ENCODE measurements around the gene CPLX3. TPM values are rescaled to one million over a fixed set of nuclear protein-coding genes. Genes with fewer than 3 reads are reported as not detected.

CPLX3 gene
- total and polyA plus RNA-seq, 12 donors = 0.11 to 24.1 (median 0.94) TPM; not detected in 2

DNA sequence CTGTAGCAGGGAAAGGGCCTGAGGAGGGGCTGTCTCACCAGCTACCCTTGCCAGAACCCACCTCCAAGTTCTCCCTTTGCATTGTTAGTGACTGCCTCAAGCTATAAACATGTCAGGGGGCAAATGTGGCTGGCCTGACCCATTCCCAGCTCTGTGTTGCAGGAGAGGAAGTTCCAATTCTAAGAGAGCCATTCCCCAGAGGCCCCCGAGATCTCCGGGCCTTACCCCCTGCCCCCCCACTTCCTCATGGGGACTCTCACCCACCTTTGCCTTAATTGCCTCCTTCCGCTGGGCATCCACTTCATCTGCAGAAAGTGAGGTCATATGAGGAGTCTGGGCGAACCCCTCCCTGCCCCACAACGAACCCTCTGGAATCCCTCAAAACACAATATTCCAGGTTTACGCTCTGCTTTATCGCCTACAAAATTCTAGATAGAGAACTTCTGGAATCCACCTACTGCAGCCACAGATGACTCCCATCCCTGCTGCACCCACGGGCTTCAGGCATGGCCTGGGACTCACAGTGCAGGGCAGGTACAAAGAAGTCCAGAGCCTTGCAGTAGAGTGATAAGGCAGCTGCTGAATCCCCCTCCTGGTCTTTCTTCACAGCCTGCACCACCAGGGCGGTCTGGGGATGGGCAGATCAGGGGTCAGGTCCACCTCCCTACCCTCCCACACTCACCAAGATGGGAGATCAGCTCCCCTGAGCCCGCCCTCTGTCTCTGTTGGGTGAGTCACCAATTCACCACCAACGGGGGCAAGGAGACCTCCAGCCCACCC, 12.5 kb downstream of the CPLX3 start:
- no peak for TF ChIP-seq CTCF (IDR thresholded peaks at IDR 0.05)
- TF ChIP-seq POLR2A (IDR thresholded peaks at IDR 0.05) = no peak
- Histone ChIP-seq H3K27me3 (no peaks in the 10 kb centered on the region), H3K36me3 (replicated peaks in 1 of 2) (peaks cover 0 to 6% of the 10 kb centered on the region in 2 donors), H3K4me1 (replicated peaks in 1 of 2) (peaks cover 17 to 25% of the 10 kb centered on the region in 2 donors), H3K27ac (no peak overlapping the region), H3K4me3 (no peak overlapping the region), H3K9me3 (replicated peaks in 1 of 3) (no peaks in the 10 kb centered on the region)
- DNase-seq = no peak
- intact Hi-C loops (cut with DNase I) = loop anchor here (5.0 kb wide), 2 partner anchors 62 to 67 kb away; no protein-coding TSS in a partner anchor
- 85 to 93% (median 88%) methylated on average over 7 to 11 of the region's 11 CpGs for WGBS, 4 donors

GRCh38 chr15:74839526-74840395, 13.3 kb downstream of the CPLX3 start:
- H3K36me3 ChIP-seq (replicated peaks in 1 of 2) = peaks cover 0 to 7% of the 10 kb centered on the region in 2 donors
- no peaks in the 10 kb centered on the region for H3K9me3 ChIP-seq (replicated peaks in 1 of 3)
- peaks cover 18 to 29% of the 10 kb centered on the region in 2 donors for H3K4me1 ChIP-seq (replicated peaks in 1 of 2)
- TF ChIP-seq POLR2A (IDR thresholded peaks at IDR 0.05) = no peak
- TF ChIP-seq CTCF (IDR thresholded peaks at IDR 0.05) = no peak
- H3K4me3 ChIP-seq = no peak overlapping the region
- H3K27me3 ChIP-seq = no peaks in the 10 kb centered on the region
- WGBS, 4 donors = 85 to 90% (median 86%) methylated on average over 18 to 31 of the region's 31 CpGs
- intact Hi-C loops (cut with DNase I) = loop anchor here (5.0 to 10.0 kb wide), 3 partner anchors 55 to 67 kb away; partner anchors contain the start of gene MPI (in 1 of the 2)
- DNase-seq = no peak
- no peak overlapping the region for H3K27ac ChIP-seq

GRCh38 chr15:74840851-74841775, 14.7 kb downstream of the CPLX3 start:
- TF ChIP-seq CTCF (IDR thresholded peaks at IDR 0.05) = no peak
- TF ChIP-seq POLR2A (IDR thresholded peaks at IDR 0.05) = no peak
- intact Hi-C loops (cut with DNase I) = loop anchor here in 1 of 2 donors (10.0 kb wide), 1 partner anchor 54 kb away; the partner anchor contains the start of gene MPI

More at GRCh38 chr15:74840851-74841775, 14.7 kb downstream of the CPLX3 start:
- no peak for DNase-seq
- H3K4me3 ChIP-seq = no peak overlapping the region
- no peaks in the 10 kb centered on the region for H3K9me3 ChIP-seq (replicated peaks in 1 of 3)
- 83 to 90% (median 87%) methylated on average over 8 to 9 of the region's 9 CpGs for WGBS, 4 donors
- peaks cover 18 to 29% of the 10 kb centered on the region in 2 donors for H3K4me1 ChIP-seq (replicated peaks in 1 of 2)
- peaks cover 0 to 20% of the 10 kb centered on the region in 2 donors for H3K36me3 ChIP-seq (replicated peaks in 1 of 2)
- no peaks in the 10 kb centered on the region for H3K27me3 ChIP-seq
- no peak overlapping the region for H3K27ac ChIP-seq
